Spleen (tissue), 11 donors: ENCODE results near the gene GABRG3. TPM values are rescaled to one million over a fixed set of nuclear protein-coding genes. Genes with fewer than 3 reads are reported as not detected.

ENCODE experiments used
- DNase-seq: peaks from one replicate; pipeline ENCODE4 v3.0.0-alpha.2; 2020
- H3K27ac ChIP-seq, 8 donors: fragments of 200-600 bp; sonication (generic) in 7 of 8; 1 replicate in 4 of 8; 2 replicates in 4 of 8; pipeline versions ENCODE4 v1.5.0 to v1.8.0; 2016 to 2021; ENCODE audit warnings: inconsistent platforms in 4 of 8, mild to moderate bottlenecking in 4 of 8, moderate library complexity in 1 of 8
- H3K27me3 ChIP-seq, 7 donors: fragments of 200-600 bp; sonication (generic) in 6 of 7; replicated peaks in 1 of 7; 1 replicate in 4 of 7; 2 replicates in 3 of 7; pipeline versions ENCODE4 v1.5.0 to v1.8.0; 2016 to 2021; ENCODE audit warnings: inconsistent platforms in 3 of 7, mild to moderate bottlenecking in 1 of 7
- H3K36me3 ChIP-seq, 6 donors: fragments of 200-600 bp; sonication (generic) in 5 of 6; 1 replicate in 4 of 6; 2 replicates in 2 of 6; pipeline versions ENCODE4 v1.5.0 to v1.8.0; 2016 to 2021; ENCODE audit warnings: inconsistent platforms in 2 of 6
- H3K4me1 ChIP-seq, 6 donors: fragments of 200-600 bp; sonication (generic) in 5 of 6; 1 replicate in 3 of 6; 2 replicates in 3 of 6; pipeline versions ENCODE4 v1.5.0 to v1.8.0; 2016 to 2021; ENCODE audit warnings: inconsistent platforms in 3 of 6
- H3K4me3 ChIP-seq, 8 donors: fragments of 200-600 bp; sonication (generic) in 7 of 8; 1 replicate in 4 of 8; 2 replicates in 4 of 8; pipeline versions ENCODE4 v1.5.0 to v1.8.0; 2016 to 2021; ENCODE audit warnings: inconsistent platforms in 4 of 8, mild to moderate bottlenecking in 4 of 8, moderate library complexity in 2 of 8
- H3K9me3 ChIP-seq, 8 donors: fragments of 200-600 bp; sonication (generic) in 7 of 8; 1 replicate in 4 of 8; 2 replicates in 4 of 8; pipeline versions ENCODE4 v1.5.0 to v1.8.0; 2016 to 2021; ENCODE audit warnings: inconsistent platforms in 4 of 8
- CTCF ChIP-seq, 11 experiments: fragments of 200-600 bp in 7 of 11; fragments of 450-650 bp in 4 of 11; sonication (generic) in 4 of 11; IDR thresholded peaks in 8 of 11; conservative IDR thresholded peaks in 3 of 11; 1 replicate in 7 of 11; 2 replicates in 4 of 11; pipeline versions ENCODE4 v1.4.0 to v1.8.0; 2016 to 2021; ENCODE audit warnings: antibody characterized with exemption in 11 of 11, inconsistent platforms in 4 of 11, mild to moderate bottlenecking in 1 of 11
- POLR2A ChIP-seq, 3 donors: fragments of 450-650 bp; IDR thresholded peaks; one replicate each; pipeline ENCODE4 v1.5.1; 2017; ENCODE audit warnings: antibody characterized with exemption in 3 of 3, mild to moderate bottlenecking in 1 of 3
- POLR2AphosphoS5 ChIP-seq, 3 donors: sonication (generic); formaldehyde crosslinking; IDR thresholded peaks; one replicate each; pipeline ENCODE4 v1.5.1; 2017; ENCODE audit warnings: antibody characterized with exemption in 3 of 3
- WGBS, 5 donors: extraction: QIAGEN DNeasy Blood & Tissue Kit in 3 of 5; methylation state at CpG; one replicate each; pipeline versions ENCODE4 v1.1.5 to v1.1.7; 2013 to 2018; 5-methylcytosine and 5-hydroxymethylcytosine counted together
- intact Hi-C: fragments of 100-400 bp; cut with DNase I; formaldehyde crosslinking; loops from one replicate; pipeline ENCODE4 v1.15.0; 2023; ENCODE audit warnings: low total_unique reads
- polyA plus RNA-seq, 3 donors: library from polyadenylated mRNA; stranded (reverse); fragments of 200-250 nt; gene quantifications; one replicate each; pipeline ENCODE4 v1.2.1, GENCODE V29; 2013
- total RNA-seq, 7 donors: library from RNA; depleted of rRNA in 3 of 7; stranded (reverse); fragments of >200 nt in 3 of 7; fragmentation: NEBNext Ultra II Directional in 4 of 7; extraction: Animal tissue kit (Norgen Biotek cat#: 25700) in 4 of 7; gene quantifications; one replicate each; pipeline versions ENCODE4 v1.1.0 to v1.2.1, GENCODE V29; 2016 to 2021
- donor health status: healthy with polysubstance abuse.
- donor health status: DM: no; HTN: no; CAD: no; lungs with moderate emphysema.
- donor health status: DM: no; HTN: no; CAD: no.
- donor health status: Bipolar disorder and iron deficiency.
- donor health status: healthy.
- donor health status: DM: no; HTN: no; CAD: no.
- donor health status: DM: yes; HTN: yes; CAD: no.

Gene GABRG3
- total and polyA plus RNA-seq, 10 donors, result 0.14 to 19.6 (median 1.6) TPM

GRCh38 chr15:27238209-27238608, 267.2 kb downstream of the GABRG3 start:
- TF ChIP-seq POLR2AphosphoS5 (IDR thresholded peaks at IDR 0.05) (no peak), CTCF (IDR thresholded peaks at IDR 0.05 in 8 of 11, conservative IDR thresholded peaks at IDR 0.05 in 3 of 11) (peak in 3 of 11 experiments; percentile 11 to 24 (median 22)), POLR2A (IDR thresholded peaks at IDR 0.05) (no peak)
- Histone ChIP-seq H3K4me1 (peaks cover 0 to 14% (median 5%) of the 10 kb centered on the region in 6 donors), H3K9me3 (no peaks in the 10 kb centered on the region), H3K27ac (peak overlapping the region in 4 of 8 donors; percentile 29 to 73 (median 44)), H3K4me3 (no peak overlapping the region), H3K36me3 (no peaks in the 10 kb centered on the region), H3K27me3 (no peaks in the 10 kb centered on the region)
- no peak for DNase-seq
- 63 to 79% (median 69%) methylated on average over 11 to 12 of the region's 12 CpGs for WGBS, 5 donors
- intact Hi-C loops, result no loop called here

GRCh38 chr15:27238707-27239423, 267.9 kb downstream of the GABRG3 start:
- H3K4me3 ChIP-seq, result no peak overlapping the region
- peaks cover 0 to 14% (median 5%) of the 10 kb centered on the region in 6 donors for H3K4me1 ChIP-seq
- peak overlapping the region in 2 of 8 donors; percentile 39 to 73 for H3K27ac ChIP-seq
- intact Hi-C loops, result no loop called here
- TF ChIP-seq POLR2A (IDR thresholded peaks at IDR 0.05), result no peak
- no peak for TF ChIP-seq CTCF (IDR thresholded peaks at IDR 0.05 in 8 of 11, conservative IDR thresholded peaks at IDR 0.05 in 3 of 11)
- no peak for TF ChIP-seq POLR2AphosphoS5 (IDR thresholded peaks at IDR 0.05)
- H3K36me3 ChIP-seq, result no peaks in the 10 kb centered on the region
- H3K9me3 ChIP-seq, result no peaks in the 10 kb centered on the region
- no peaks in the 10 kb centered on the region for H3K27me3 ChIP-seq
- DNase-seq, result no peak
- 58 to 68% (median 63%) methylated on average over 10 of the region's 10 CpGs for WGBS, 5 donors

DNA sequence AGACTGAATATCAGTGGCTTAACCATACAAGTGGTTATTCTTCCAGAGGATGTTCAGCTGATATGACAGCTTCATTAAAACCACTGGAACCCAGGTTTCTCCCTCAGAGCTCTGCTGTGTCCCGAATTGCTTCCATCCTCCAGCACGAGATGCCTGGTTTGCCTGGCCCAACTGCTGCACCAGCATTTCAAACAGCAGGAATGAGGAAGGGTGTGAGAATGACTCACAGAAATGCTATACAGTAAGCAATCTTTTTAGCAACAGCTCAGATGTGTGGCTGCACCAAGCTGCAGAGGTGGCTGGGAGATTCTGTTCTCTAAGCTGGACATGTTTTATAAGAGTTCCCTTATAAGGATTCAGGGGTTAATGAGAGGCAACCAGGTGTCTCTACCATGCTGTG, 271.0 kb downstream of the GABRG3 start:
- H3K4me3 ChIP-seq, result no peak overlapping the region
- no peak for DNase-seq
- 63 to 82% (median 74%) methylated on average over 2 of the region's 2 CpGs for WGBS, 5 donors
- H3K27me3 ChIP-seq, result no peaks in the 10 kb centered on the region
- peaks cover 0 to 9% (median 0%) of the 10 kb centered on the region in 8 donors for H3K9me3 ChIP-seq
- peaks cover 0 to 12% (median 5%) of the 10 kb centered on the region in 6 donors for H3K4me1 ChIP-seq
- H3K36me3 ChIP-seq, result no peaks in the 10 kb centered on the region
- TF ChIP-seq POLR2AphosphoS5 (IDR thresholded peaks at IDR 0.05) (no peak), CTCF (IDR thresholded peaks at IDR 0.05 in 8 of 11, conservative IDR thresholded peaks at IDR 0.05 in 3 of 11) (no peak), POLR2A (IDR thresholded peaks at IDR 0.05) (no peak)
- intact Hi-C loops, result no loop called here
- no peak overlapping the region for H3K27ac ChIP-seq

DNA sequence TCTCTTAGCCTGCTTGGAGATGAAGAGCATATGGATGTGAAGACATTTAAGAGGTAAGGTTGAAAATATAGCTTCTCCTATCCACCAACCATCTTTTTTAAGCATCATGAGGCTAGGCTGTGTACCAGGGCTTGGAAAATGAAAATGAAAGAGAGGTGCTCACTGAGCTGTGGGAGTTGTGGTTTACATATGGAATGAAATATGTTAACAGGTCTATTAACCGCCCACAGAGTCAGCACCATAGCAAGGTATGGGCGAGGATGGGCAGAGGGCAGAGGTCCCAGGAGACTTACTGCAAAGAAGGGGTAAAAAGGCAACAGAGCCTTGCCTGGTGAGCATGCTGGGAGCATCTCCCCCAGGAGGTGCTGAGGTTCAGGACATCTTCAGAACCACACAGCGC, 273.1 kb downstream of the GABRG3 start:
- intact Hi-C loops, result no loop called here
- TF ChIP-seq CTCF (IDR thresholded peaks at IDR 0.05 in 8 of 11, conservative IDR thresholded peaks at IDR 0.05 in 3 of 11), result no peak
- TF ChIP-seq POLR2AphosphoS5 (IDR thresholded peaks at IDR 0.05), result no peak
- no peak for TF ChIP-seq POLR2A (IDR thresholded peaks at IDR 0.05)
- 59 to 85% (median 82%) methylated on average over 3 of the region's 3 CpGs for WGBS, 5 donors

More for the DNA sequence above, 273.1 kb downstream of the GABRG3 start:
- Histone ChIP-seq H3K36me3 (no peaks in the 10 kb centered on the region), H3K9me3 (peaks cover 0 to 17% (median 0%) of the 10 kb centered on the region in 8 donors), H3K4me1 (no peaks in the 10 kb centered on the region), H3K4me3 (no peak overlapping the region), H3K27ac (no peak overlapping the region), H3K27me3 (no peaks in the 10 kb centered on the region)
- no peak for DNase-seq
